NB4 (cell line): ENCODE measurements around the gene FABP1.

ENCODE experiments used
- CTCF ChIP-seq: IDR thresholded peaks from one replicate; pipeline ENCODE4 v1.5.1; 2012; ENCODE audit warnings: low read depth, low read length
- MAX ChIP-seq: IDR thresholded peaks from 2 replicates; pipeline ENCODE4 v1.6.1; 2011; ENCODE audit warnings: low read depth, low read length
- MYC ChIP-seq: IDR thresholded peaks from 2 replicates; pipeline ENCODE4 v1.6.1; 2011; ENCODE audit warnings: low read depth, low read length
- POLR2A ChIP-seq: IDR thresholded peaks from 2 replicates; pipeline ENCODE4 v1.6.1; 2011; ENCODE audit warnings: mild to moderate bottlenecking; ENCODE audit not compliant: insufficient read length; ENCODE audit errors: extremely low read depth

- TF ChIP-seq CTCF (no peak), POLR2A (no peak), MYC (no peak), MAX (no peak)
These were observed 49.2 kb downstream of the FABP1 start for GRCh38 chr2:88078643-88079172.
